Kidney tubule cell (primary cell): ENCODE results near the gene BTBD16.

ENCODE experiments used
- DNase-seq: peaks from one replicate; pipeline ENCODE4 v3.0.0-alpha.2; 2018; ENCODE audit warnings: low spot score

BTBD16 gene

DNA sequence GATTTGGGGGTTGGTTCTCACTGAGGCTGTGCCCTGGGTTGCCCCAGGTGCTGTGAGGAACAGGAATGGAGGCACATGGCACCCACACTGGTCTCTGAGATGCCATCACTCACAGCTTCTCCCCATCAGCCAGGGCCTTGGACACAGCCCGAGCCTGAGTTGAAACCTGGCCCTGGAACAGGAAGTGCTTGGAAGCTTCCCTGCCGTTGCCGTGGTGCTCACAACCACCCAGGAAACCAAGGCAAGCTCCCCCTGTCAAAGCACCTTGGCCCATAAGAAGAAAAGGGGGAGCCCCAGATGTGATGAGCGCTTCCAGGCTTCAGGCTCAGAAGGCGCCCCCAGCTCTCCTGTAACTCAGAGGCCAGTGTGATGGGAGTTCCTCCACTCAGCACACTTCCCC, at the start of gene BTBD16:
Gene BTBD16 (plus strand): TSS at position 221 of the 400 bp plus-strand sequence. CDS start 3,786 bp downstream, outside the sequence.
- no peak for DNase-seq

DNA sequence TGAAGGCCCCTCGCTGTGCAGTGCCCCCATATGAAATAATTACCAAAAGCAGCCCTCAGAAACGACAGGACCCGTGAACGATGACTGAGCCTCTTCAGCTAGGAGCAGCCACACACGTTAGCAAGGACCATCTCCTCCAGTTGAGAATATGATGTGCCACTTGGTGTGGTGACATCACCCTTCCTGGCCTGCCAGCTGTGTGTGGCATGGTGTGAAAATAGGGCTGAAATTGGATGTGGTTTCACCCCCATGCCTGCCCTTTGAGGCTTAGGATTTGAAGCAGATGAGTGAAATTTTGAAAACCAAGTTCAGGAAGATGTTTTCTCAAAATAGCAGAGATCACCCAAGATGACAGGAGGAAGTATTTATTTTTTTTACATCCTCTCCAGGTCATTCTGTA, 49.1 kb upstream of the BTBD16 start:
- no peak for DNase-seq

DNA sequence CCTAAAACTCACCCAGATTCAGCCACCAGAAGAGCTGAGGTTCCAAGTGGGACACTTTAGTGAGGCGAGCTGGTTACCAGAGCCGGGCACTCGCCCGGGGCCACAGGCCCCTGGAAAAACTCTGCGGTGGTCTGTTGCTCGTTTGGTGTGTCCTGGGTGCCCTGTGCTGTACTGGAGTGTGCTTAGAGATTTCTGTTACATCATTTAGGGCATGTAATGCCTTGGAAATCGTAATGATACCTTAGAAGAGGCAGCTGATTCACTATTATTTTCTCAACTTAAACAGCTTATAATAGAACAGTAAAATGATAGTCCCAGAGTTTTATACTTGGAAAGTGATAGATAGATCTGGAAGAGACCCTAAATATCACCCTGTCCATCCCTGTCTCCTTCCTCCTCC, 48.5 kb upstream of the BTBD16 start:
- no peak for DNase-seq

DNA sequence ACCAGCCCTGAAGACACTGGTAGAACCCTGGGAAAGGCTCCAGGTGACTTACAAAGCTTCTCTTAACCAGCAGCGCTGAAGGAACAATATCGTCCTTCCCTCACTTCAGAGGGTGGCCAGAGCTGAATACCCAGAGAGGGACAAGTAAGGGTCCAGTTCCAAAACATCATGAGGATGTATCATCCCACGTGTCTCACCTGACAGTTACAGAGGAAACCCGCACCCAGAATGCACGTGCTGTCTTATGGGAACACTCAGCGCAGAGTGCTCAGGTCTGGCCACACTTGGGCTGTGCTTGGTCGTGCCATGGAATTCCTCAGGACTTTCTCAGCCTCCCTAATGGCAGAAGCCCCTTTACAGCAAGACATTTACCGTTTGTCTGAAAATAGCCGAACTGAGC, 46.9 kb upstream of the BTBD16 start:
- DNase-seq: no peak

DNA sequence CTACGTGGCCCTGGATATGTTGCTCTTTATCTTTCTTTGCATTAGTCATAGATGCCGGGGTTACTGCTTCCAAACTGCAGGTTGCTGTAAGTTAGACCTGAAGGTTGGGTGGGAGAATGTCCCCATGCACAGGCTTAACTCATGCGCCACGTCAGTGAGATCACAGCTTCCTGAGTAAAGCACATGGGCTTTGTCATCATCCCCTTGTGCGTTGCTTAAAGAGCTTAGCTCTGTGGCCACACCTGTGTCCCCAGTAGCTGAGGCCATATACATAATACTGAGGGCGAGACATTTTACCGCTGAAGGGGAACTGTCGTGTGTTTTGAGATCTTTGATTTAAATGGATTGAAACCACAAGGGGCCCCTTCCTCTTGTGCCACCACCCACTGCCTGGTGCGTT, 45.8 kb upstream of the BTBD16 start:
- DNase-seq: no peak

DNA sequence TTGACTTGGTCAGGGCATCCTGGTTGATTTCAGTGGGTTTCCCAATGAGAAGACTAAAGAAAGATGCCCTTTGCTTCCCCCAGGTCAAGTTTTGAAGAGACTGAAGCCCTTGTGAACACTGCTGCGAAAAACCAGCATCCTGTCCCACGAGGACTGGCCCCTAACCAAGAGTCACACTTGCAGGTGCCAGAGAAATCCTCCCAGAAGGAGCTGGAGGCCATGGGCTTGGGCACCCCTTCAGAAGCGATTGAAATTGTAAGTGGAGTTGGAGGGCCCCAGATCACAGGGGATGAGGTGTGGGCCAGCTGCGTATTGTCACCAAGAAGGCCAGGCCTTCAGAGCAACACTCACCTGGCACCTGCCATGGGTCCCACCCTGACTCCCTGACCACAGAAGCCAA, 43.3 kb upstream of the BTBD16 start:
- no peak for DNase-seq

DNA sequence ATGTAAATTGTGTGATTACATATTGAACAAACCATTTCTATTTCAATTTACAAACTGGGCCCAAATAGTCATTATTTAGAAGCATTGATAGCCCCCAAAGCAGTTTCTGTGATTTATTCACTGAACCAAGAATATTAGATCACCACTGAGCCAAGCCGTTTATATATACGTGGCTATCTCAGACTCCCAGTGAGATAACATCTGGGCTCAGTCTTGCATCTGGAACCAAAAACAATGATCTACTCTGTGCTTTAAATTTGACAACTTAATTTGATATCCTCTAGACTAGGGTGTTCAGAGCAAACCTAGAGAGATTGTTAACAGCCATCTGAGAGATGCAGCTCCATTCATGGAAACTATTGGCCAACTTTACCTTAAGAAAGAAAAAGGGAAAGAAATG, 41.4 kb upstream of the BTBD16 start:
- DNase-seq: no peak

DNA sequence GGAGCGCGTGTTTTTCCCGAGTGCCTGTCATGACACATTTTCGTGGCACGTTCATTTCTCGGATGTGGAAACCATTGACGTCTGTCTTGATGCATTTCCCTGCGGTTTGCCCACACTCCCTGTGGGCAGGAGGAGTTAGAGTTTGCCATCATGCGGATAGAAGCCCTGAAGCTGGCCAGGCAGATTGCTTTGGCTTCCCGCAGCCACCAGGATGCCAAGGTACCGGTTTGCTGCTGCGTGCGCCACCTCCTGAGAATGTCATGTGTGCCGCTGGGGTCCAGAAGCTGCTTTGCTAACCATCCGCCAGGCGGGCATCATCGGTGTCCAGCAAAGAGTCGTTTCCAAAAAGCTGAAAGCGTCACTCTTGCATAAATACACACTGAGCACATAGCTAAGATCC, 40.9 kb upstream of the BTBD16 start:
- no peak for DNase-seq

DNA sequence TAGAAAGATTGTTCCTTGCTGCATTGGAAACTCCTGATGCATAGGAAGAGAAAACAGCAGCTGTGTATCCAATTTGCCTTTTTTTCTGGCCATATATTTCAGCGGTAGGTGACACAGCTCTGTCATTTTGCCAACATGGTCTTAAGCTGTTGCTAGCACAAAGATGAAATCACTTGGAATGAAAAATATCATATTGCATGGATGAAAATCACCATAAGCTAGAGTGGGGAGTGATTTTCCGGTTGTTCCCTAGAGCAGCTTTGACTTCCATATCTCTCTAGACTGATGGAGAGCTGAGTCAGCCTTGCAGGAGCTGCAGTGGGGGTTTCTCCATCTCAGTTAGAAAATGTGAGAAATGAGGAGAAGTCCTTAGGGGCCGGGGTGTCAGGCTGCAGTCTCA, 38.3 kb upstream of the BTBD16 start:
- DNase-seq: no peak

DNA sequence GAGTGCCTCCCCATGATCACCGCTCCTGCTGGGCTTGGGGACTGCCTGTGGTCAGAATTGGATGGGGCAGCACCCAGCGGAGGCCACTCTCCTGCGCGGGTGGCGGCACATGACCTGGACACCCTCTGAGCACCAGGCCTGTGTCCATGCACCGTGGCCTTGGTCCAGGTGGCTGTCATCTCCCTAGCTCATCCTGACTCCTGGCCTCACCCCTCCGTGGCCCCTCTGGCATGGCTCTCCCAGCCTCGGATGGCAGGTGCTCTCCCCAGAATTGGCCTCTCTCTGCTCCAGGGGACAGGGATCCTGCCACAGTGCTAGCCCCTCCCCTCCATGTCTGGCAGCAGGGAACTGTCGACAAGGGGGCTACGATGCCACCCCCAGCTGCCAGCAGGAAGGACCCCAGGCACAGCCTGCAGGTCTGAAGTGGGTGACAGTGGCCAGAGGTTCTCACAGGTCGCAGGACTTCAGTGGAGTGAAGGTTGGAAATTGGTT, 37.2 kb upstream of the BTBD16 start:
- no peak for DNase-seq

DNA sequence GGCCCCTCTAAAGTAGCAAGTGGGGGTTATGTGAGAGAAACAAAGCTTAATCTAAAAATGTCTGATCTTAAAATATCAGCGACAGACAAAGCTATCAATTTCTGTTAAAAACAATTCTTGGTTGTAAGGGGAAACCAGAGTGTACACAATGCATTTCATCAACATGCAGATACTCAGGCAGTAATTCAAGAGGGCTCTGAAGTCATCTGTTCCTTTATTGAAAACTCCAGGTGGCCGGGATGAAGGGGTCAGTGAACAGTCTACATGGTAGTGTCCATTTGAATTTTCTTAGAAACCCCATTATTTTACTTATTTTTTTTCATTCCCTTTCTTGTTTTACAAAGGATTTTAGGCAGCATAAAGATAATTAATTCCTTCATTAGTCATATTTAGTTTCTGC, 36.7 kb upstream of the BTBD16 start:
- DNase-seq: no peak

DNA sequence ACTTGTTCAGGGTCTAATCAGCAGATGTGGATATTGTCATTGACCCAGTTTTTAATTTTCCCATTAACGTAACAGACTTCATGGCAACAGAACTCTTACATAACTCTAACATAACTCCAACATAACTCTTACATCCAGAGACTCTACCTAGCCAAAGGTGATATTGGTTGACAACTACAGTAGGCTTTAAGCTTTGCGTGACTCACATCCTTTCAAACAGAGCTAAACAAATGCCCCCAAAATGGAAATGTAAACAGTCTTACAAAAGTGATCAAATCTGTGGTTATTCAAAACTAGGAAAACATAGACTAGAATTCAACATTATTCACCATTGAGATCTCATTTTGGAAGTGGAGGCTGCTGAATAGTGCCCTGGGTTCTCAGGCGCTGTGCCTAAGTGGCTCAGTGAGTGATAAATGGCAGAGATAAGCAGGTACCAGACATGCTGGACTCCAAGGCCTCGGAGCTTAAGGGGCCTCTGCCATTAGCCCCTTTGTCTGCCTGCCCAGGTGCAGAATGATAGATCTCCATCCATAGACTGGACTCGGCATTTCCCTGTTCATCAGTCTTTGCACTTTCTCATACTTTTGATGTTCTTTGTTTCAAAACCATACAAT, 34.3 kb upstream of the BTBD16 start:
- DNase-seq: no peak

DNA sequence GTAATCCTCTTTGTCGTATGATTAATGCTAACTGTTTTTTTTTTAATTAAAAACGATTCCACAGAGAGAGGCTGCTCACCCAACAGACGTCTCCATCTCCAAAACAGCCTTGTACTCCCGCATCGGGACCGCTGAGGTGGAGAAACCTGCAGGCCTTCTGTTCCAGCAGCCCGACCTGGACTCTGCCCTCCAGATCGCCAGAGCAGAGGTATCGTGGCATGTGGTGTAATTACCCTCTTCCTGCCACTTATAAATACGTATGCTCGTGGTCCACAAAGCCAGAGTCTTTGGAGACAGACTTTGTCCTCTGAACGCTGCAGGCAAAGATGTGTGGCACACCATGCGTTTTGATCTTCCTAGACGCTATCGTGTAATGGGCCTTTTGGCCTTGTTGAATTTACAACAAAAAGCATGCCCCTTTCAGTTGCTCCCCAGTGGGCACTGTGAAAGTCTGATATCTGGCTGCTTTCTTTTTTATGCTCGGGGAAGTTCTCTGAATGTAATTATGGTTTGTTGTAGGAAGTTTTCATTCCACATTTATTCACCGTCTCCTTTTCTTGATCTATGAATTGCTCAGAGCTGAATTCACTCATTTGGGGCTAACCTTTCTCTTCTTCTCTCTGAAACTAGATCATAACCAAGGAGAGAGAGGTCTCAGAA, 33.6 kb upstream of the BTBD16 start:
- no peak for DNase-seq

DNA sequence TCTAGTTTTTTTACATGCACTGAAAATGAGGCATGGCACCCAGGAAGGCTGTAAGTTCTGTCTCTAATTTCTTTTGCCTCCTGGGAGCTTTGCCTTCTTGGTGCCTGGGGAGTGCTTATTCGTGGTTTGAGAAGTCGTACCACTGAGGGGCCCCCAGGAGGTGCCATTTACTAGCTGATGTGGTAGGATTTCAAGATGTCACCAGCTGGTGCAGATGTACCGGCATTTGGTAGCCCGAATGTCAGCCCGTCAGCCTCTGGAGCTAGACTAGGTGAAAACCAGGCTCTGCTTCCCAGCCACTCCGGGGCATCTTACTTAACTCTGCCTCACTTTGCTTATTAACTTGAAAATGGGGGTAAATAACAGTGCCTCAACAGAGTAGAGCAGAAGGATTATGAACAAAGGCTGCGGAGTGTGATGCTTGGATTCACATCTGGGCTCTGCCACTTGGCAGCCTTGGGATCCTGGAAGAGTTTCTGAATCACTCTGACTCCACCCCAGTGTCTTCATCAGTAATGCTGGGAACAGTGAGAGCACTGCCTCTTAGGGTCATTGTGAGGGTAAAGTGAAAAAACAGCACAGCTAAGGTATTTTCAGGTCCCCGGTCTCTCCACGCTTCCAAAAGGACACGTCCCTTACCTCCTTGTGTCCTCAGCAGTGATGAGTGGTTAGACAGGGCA, 31.4 kb upstream of the BTBD16 start:
- DNase-seq: no peak

DNA sequence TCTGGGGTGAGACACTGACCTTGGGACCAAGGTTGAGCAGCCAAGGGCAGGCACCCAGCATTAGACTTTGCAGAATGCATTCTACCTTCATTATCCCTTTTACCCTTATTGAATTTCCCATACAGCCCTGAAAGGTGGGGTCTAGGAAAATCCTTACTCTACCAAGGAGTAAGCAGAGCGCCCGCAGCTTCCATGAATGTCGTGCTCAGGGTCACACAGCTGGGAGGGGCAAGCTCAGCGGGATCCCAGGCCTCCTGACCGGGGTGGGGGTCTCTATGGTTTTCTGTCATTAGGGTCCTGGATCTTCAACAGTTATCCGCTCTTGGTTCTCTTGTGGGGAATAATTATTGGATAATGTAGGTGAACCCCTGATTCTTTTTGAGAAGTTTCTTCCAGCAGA, 30.7 kb upstream of the BTBD16 start:
- no peak for DNase-seq

DNA sequence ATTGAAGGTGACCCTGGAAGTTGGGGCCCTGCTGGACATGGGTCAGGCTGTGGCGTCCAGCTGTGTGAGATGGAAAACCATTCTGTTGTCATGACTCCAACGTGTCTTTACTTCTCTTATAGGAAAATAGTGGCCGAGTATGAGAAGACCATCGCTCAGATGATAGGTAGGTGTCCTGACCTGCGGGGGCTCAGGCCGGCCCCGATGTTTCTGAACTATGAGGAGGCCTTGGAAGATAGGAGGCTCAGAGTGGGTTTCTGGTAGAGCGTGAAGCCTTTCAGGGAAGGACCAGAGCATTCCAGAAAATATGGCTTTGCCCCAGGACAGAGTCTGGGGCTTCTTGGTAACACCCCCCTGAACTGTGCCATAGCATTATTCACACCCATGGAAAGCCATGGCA, 29.3 kb upstream of the BTBD16 start:
- no peak for DNase-seq

DNA sequence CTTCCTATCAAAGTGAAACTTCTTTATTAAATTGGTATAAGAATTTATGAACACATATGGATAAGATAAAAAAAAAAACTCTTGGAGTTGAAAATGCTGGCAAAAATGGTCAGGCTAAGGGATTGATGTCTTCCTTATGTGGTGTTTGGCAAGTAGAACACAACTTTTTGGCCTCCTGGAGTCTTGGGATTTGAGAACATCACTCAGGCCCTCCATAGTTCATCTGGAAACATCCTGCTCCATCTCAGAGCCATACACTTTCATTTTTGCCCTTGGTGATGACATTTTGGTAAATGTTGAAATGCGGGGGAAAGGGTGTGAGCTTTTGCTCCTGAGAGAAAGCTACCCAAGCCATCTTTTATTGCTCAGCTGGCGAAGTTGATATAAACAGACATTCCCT, 27.5 kb upstream of the BTBD16 start:
- no peak for DNase-seq

DNA sequence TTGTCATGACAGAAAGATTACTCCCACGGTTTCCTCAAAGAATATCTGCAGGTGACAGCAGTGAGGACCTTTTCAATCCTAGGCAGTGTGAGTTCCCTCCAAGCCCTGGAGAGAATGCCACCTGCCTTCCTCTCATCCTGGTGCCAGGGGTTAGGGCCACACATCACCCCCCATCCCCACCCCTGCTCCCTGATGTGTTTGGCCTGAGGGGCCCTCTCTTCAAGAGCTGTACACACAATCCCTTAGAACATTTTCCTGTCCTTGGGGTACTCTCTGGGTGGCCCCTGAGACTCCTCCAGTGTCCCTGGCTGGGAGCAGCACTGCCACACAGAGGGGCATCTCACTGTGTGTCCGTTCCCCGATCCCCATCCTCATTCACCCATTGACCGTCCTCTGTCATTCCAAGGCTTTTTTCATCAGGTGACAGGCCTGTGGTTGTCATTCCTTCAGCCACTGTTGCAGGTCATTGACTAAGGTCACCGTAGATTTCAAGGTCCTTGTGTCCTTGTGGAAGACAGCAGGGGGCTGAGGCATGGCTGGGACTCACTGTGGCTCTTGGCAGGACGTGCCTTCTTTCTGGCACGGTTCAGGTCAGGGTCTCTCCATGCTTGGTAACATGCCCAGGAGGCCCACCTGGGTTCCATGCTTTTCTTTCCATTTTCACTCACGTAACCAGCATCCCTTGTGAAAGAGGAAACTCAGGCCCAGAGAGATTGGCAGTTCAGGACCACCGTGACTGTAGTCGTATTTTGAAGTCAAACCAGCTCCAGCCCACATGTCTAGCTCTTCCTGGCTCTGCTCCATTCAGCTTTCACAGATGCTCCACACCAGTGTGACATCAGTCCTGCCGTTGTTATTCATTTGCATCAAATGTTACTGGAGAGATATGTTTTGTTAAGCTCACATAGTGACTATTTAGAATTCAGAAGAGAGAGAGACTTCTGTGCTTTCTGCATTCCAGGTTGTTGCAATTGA, 26.8 kb upstream of the BTBD16 start:
- no peak for DNase-seq

DNA sequence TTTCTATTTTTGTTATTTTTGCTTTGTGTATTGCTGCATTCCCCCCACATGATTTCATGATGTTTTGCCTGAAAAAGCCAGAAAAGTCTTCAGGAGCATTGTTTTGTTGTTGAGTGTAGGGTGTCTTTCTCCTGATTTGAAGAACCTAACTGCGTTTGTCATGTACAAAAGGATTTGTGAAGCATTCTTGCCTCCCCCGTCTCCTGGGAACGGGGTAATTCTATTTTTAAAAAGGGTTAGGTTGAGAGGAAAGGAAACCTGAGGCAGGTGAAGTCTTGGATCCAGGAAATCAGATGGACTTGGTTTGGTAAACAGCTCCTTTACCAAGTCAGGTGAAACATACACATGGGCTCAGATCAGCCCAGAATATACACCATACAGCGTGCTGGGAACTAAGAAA, 26.0 kb upstream of the BTBD16 start:
- no peak for DNase-seq

DNA sequence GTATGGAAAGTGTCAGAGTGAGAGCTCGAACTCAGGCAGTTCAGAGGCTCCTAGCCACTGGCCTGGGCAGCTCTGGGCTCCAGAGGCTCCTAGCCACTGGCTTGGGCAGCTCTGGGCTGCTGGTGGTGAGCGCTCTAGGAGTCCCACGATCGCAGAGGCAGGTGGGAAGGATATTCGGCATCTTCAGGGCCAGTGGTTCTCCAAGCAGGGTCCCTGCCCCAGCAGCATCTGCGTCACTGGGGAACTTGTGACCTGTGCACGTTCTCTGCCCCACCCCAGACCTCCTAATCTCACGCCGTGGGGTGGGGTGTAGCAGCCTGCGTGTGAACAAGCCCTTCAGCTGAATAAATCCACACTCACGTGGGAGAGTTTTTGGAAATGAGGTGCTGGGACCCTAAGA, 25.2 kb upstream of the BTBD16 start:
- DNase-seq: no peak

DNA sequence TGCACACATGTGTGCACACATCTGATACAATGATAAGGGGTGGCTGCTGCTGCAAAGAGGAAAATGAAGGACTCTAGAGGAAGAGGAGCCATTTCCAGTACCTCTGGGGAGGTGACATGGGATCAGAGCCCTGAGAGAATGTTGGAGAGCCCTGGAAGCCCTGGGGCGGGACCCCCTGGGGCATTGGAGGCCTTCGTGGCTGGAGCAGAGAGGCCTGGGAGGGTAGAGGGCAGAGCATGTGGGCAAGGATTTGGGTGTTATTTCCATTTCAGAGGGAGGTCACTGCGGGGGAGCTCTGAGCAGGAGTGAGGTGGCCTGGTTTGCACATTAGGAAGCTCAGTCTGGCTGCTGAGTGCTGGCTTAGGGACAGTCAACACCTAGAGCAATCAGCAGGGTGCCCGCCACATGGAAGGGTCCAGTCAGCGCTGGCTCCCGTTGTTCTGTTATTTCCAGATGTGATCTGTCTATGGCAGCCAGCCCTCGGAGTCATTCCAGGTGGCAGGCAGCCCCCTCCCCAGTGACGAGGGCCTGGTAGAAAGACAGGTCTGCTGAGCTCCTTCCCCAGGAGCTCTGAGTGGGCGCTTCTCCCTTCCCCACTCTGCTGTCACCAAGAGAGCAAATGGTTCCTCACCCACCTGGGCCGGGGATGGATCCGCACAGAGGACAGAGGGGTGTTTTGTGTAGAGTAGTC, 24.1 kb upstream of the BTBD16 start:
- no peak for DNase-seq
